Right kidney (tissue), 1 donor: ENCODE results near the gene PRPS2.

Source experiments
- DNase-seq: peaks from one replicate; pipeline ENCODE4 v3.0.0-alpha.2; 2016

The PRPS2 gene

DNA sequence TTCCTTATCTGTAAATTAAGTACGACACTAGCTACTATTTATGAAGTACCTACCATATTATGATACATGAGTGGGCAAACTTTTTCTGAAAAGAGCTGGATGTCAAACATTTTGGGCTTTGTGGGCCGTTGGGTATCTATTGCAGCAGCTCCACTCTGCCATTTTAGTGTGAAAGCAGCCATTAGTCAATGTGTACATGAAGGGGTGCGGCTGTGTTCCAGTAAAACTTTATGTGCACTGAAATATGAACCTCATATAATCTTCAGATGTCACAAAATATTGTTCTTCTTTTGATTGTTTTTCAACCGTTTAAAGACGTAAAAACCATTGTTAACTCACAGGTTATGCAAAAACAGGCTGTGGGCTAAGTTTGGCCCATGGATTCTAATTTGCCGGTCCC lies 14.1 kb downstream of the PRPS2 start:
- DNase-seq, result no peak

DNA sequence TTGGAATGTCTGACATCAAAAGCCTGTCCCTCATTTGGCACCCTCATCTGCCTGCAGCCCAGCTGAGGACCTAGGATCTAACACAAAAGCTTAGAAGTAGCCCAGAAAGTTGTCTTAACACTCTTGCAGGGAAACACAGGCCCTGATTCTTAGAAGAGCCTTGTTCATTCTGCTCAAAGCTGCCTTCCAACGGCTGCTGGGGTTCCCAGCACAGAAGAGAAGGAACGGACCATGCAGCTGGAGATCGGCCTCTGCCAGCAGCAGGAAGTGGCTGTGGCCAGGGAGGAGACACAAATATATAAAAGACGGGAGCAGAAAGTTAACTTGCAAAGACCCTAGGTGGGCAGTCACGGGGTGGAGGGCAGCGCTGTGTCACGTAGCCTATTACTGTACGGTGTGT lies 20.4 kb downstream of the PRPS2 start:
- DNase-seq, result no peak

DNA sequence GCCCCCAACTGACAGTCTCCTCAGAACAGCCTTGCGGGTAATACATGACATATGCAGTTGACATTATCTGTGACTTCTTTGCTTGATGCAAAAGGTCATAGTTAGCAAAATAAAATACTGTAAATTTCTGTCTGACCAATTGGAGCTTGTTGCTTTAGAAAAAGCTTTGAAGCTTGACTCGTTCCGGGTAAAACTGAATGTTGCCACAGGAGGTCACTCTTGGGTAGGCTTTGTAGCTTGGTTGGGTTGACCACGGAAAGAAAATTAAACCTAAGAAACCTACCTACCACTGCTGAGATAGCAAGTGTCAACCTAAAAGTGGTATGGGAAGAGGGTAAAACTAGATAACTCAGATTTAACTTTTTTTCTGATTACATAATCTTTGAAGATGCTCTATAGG lies 23.2 kb downstream of the PRPS2 start:
- no peak for DNase-seq

DNA sequence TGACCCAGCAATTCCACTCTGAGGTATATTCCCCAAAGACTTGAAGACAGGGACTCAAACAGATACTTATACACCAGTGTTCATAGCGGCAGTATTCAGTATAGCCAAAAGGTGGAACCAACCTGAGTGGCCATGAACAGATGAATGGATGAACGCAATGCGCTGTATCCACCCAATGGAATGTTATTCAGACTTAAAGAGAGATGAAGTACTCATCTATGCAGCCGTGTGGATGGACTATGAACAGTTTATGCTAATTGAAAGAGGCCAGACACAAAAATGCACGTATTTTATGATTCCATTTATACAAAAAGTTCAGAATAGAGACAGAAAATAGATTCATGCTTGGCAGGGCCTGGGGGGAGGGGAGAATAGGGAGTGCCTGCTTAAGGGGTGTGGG lies 26.3 kb downstream of the PRPS2 start:
- DNase-seq, result no peak

DNA sequence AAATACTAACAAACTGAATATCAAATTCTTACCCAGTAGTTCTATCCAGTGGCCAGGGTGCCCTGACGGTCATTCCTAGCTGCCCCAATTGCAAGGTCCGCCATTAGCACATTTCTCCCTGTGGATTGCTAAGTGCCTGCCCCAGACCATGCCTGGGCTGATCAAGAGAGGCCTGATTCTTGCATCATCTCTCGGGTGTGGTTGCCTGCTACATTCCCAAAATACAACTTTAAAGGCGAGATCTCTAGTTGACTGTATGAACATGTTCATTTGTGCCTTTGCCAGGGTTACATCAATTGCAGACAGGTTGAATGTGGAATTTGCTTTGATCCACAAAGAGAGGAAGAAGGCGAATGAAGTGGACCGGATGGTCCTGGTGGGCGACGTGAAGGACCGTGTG lies 28.0 kb downstream of the PRPS2 start:
- DNase-seq, result no peak

DNA sequence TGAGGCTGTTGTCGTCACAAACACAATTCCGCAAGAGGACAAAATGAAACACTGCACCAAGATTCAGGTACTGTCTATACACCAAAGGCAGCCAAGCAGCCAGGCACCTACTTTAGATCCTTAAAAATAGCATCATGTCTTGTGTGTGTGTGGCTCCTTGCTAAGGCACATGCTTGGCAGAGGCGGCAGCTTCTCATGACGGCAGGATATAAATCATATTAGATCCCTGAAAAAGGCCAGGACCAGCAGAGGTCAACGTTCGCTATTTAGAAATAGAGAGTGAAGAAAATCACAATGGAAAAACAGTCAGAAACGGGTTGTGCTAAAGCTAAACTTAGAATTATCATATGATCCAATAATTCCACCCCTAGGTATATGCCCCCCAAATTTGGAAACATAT lies 29.5 kb downstream of the PRPS2 start:
- DNase-seq, result no peak

DNA sequence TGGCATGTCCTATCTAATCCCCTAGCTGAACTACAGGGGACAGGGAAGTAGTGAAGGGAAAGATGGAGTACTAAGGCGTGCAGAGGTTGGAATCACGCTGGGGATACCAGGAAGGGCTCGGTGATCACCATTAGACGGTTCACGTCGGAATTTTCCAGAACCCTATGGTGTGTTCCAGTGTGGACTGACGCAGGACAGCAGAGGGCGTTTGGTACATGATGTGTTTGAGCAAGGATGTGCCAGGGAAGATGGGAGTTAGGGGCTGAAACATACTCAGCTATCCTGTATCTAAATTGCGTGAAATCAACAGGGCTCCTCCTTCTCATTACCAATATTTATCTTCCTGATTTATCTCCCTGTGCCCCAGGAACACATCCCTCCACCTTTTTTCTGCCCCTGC lies 33.7 kb downstream of the PRPS2 start:
- DNase-seq, result no peak

DNA sequence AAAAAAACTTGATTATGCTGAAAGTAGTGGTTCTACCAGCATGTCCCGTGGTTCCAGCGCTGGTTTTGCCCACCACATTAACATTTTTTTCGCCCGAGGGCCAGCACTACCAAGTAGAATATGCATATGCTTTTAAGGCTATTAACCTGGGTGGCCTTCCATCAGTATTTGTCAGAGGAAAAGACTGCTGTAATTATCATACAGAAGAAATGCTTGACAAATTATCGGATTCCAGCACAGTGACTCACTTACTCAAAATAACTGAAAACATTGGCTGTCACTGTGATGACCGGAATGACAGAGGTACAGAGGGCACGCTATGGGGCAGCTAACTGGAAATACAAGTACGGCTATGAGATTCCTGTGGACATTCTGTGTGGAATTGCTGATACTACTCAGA lies 34.6 kb downstream of the PRPS2 start:
- no peak for DNase-seq

DNA sequence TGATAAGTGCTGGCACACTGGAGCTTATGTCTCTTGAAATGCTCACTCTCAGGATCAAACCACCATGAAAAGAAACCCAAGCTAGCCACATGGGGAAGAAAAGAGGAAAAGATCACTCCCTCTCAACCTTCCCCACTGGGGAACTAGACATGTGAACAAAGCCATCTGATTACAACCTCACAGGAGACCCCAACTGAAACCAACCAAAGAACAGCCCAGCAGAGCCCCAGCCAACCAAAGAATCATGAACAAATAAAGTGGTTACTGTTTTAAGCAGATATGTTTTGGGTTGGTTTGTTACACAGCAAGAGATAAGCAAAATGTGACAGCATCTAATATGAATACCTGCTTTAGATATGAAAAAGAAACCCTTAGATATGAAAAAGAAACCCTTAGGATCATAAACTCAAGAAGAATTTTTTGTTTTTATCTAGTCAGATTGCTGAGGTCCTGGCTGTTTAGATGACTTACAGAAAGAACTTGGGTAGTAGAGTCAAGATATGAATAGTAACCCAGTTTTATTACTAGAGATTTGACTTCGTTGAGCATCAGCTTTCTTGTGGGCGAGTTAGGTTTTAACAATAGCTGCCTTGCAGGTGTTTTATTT lies 52.0 kb downstream of the PRPS2 start:
- no peak for DNase-seq

DNA sequence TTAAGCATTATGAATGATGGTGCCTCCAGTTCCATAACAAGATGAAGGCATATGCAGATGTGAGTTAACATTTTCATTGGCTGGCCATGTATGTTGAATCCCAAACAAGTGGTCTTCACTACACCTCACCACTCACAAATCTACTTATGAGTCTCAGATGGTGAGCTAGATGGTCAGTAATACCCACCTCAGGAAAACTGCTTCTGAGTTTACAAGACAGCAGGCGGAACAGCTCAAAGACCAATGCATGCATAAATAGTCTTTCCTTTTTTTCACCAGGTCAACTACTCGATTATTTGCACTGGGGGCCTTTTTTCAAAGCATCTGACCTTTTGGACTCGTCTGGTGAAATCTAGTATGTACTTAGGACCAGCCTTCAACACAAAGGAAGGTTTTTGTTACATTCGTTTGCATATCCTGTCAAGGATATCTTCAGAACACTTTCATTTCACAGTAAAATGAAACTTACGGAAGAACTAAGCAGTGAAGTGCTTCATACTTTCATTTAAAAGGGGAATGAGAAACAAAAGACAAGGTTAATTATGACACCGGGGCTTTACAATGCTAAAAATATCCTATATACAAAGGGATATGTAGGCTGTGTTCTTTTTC lies 52.6 kb downstream of the PRPS2 start:
- no peak for DNase-seq

DNA sequence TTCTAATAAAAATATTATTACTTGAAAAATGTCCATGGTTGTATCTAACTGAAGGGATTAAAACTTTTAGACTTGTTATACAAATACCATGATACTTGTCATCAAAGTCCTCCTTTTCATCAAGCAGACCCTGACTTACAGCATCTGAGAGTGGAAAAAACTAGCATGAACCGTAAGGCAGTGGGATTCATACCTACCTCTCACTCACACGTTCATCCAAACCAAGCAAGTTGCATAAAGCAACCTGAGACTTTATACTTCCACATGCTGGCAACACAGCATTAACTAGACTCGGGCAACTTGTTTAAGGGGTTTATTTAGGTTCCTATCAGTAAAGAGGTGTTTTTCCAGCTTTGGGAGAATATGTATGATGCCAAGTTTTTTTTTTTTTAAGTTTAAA lies 53.1 kb downstream of the PRPS2 start:
- DNase-seq, result no peak

DNA sequence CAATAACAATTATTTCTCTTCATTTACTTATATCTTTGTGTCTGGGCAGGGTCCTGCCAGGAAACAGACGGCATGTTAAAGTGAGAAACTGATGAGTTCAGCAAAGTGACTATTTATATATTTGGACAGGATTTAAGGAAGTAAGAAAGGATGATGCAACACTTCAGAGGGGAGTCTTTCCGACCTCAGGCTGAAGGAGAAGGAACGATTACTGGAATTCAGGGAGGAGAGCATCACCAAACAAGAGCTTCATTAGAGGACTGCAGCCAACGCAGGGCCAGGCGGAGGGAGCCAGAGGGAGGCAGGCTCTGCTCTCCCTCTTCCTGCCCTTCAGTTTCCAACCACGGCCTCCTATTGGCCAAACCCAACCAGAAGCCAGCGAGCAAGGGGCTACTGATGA lies 74.1 kb downstream of the PRPS2 start:
- no peak for DNase-seq

DNA sequence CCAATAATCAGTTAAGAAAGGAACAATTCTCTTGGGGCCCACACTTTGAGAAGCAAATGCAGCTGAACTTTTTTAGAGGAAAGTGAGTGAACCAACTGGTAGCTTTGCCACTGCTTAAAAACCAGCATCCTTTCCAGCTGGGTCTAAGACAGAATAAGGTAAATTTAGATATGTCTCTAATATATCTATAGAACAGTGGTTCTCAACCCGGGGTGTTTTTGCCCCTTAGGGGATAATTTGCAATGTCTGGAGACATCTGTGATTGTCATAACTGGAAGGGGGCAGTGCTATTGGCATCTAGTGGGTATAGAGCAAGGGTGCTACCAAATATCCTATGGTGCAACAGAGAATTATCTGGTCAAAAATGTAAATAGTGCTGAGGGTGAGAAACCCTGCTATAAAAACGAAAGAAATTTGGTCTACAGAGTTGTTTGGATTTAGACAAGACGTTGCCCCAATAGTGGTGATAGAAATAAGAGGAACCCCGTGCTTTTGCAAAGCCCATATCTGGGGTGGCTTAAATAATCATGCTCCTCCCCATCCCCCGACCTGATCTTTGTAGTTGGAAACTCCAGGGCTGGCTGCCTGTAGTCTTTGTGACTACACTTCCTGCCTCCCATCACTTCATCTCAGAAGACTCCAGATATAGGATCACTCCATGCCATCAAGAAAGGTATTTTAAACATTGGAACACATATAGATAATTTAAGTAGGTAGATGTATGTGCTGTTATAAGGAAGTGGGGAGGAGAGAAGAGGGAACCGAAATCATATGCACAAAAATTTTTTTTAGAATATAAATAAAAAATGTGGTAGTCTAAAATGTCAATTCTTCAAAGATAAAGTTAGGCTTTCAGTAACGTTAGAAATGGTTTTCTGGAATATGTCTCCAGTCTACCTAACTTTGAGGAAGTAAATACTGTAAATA lies 75.5 kb downstream of the PRPS2 start, which contains the start of gene TLR7:
TSS of gene TLR7 (plus strand) at position 622 of the 927 bp plus-strand sequence. CDS start 507 bp downstream, outside the sequence.
- no peak for DNase-seq

DNA sequence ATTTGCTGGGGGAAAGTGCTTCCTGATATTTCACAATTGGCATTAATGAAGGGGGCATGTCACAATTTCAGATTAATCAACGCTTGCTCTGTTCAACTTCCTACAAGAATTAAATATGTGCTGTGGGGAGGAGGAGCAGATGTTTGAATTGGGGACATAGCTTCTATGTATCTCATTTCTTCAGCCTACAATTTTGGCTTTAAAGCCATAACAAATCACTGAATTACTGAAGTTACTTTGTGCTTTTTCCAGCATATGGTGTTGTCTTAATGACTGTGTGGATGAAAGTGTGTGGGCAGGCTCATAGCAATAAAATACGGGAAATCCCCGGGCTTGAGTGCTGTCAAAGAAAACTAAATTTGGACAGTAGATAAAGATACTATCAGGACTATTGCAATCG lies 76.5 kb downstream of the PRPS2 start:
- no peak for DNase-seq

DNA sequence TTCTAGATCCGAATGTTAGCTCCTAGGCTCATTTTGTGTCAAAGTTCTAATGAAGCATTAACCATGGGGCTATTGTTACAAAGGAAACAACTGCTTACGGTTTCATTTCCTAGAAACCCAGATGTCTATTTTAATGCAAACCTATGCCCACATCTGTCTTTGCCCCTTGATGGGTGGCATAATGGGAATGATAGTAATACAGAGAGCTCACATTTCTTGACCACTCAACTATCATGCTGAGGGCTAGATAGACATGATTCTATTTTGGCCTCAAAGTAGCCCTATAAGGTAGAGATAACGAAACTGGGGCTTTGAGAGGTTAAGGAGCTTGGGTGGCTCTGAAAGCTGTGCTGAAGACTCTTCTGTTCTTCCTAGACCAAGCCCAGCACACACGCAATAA lies 77.5 kb downstream of the PRPS2 start:
- DNase-seq, result no peak

DNA sequence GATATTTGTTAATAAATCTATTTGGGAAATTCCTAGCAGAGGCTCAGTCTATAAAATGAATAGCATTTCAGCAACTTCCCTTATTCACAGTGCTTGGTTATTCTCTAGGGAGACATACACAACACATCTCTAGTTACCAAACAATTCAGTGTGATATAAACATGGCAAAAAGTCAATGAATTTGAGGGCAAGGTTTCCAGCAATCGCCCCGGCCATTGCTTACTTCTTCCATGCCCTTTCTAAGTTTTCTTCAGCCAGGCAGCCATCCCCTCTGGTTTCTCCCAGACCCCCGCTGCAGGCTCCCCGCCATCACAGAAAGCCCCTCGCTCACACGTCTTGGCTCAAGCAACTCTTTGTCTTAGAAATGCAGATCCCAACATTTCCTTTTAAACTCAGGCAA lies 80.0 kb downstream of the PRPS2 start:
- DNase-seq, result no peak

DNA sequence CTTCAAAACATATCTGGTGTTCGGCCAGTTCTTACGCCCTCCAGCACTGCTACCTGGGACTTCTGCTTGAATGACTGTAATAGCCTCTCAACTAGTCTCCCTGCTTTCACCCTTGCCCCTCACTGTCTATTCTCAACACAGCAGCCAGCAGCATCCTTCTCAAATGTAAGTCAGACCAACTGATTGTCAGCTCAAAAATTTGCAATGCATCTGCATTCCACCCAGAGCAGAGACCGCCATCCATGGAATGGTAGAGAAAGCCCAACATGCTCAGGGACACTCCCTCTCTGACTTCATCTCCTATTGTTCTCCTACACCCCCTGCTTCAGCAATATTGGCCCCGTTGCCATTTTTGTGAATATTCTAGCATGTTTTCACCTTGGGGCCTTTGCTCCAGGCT lies 81.5 kb downstream of the PRPS2 start:
- DNase-seq, result no peak
